Right lobe of liver (tissue), 6 donors: ENCODE results near the gene SYNE2. TPM values are rescaled to one million over a fixed set of nuclear protein-coding genes. Genes with fewer than 3 reads are reported as not detected.
"Not testable (repeated sequence)": the region's sequence is repeated elsewhere in the genome, so short reads cannot be mapped to it uniquely, and the experiment has no call there.

Source experiments
- ATAC-seq, 4 donors: fragments of 200-7000 bp; cut with Tn5 transposase; one replicate each; pipeline ENCODE4 v1.9.1; 2020; ENCODE audit warnings: mild to moderate bottlenecking in 4 of 4, moderate library complexity in 4 of 4
- DNase-seq, 3 donors: peaks; one replicate each; pipeline ENCODE4 v3.0.0-alpha.2; 2020
- H3K27ac ChIP-seq, 3 donors: fragments of 200-600 bp; one replicate each; pipeline ENCODE4 v1.8.0; 2022
- H3K27me3 ChIP-seq, 2 donors: fragments of 200-600 bp; one replicate each; pipeline ENCODE4 v1.8.0; 2022
- H3K36me3 ChIP-seq, 4 donors: fragments of 200-600 bp; sonication (generic) in 1 of 4; one replicate each; pipeline versions ENCODE4 v1.5.1 to v1.8.0; 2017 to 2022; ENCODE audit warnings: control low read depth in 1 of 4
- H3K4me1 ChIP-seq, 4 donors: fragments of 200-600 bp; sonication (generic) in 1 of 4; one replicate each; pipeline versions ENCODE4 v1.5.1 to v1.8.0; 2017 to 2022; ENCODE audit warnings: control low read depth in 1 of 4
- H3K4me3 ChIP-seq, 3 donors: fragments of 200-600 bp; one replicate each; pipeline ENCODE4 v1.8.0; 2022
- H3K9me3 ChIP-seq, 4 donors: fragments of 200-600 bp; sonication (generic) in 1 of 4; one replicate each; pipeline versions ENCODE4 v1.5.1 to v1.8.0; 2017 to 2022; ENCODE audit warnings: control low read depth in 1 of 4
- POLR2A ChIP-seq: fragments of 450-650 bp; IDR thresholded peaks from one replicate; pipeline ENCODE4 v1.6.1; 2017; ENCODE audit warnings: antibody characterized with exemption, mild to moderate bottlenecking
- WGBS: methylation state at CpG from one replicate; pipeline ENCODE4 v1.1.6; 2018; ENCODE audit warnings: low coverage, low lambda C conversion rate; ENCODE audit not compliant: insufficient coverage; ENCODE audit errors: missing lambda C conversion rate; 5-methylcytosine and 5-hydroxymethylcytosine counted together
- intact Hi-C, 2 donors: fragments of 100-400 bp; cut with DNase I; formaldehyde crosslinking; loops; one replicate each; pipeline versions ENCODE4 v1.11.2 to v1.14.1; 2022
- total RNA-seq, 6 experiments: library from RNA; depleted of rRNA in 2 of 6; stranded (reverse); fragments of >200 nt in 2 of 6; fragmentation: NEBNext Ultra II Directional in 3 of 6; extraction: Animal tissue kit (Norgen Biotek cat#: 25700) in 3 of 6; gene quantifications; one replicate each; pipeline versions ENCODE4 v1.1.0 to v1.2.4, GENCODE V29; 2016 to 2023
- TF ChIP-seq, protein P1 (sequence below), 4 donors: fragments of 200-600 bp in 3 of 4; fragments of 450-650 bp in 1 of 4; IDR thresholded peaks; one replicate each; pipeline versions ENCODE4 v1.5.1 to v1.8.0; 2016 to 2022; ENCODE audit warnings: antibody characterized with exemption in 4 of 4, mild to moderate bottlenecking in 2 of 4
- donor health status: DM: no; HTN: yes; CAD: no.
- donor health status: DM: no; HTN: no; CAD: no.
- donor health status: DM: no; HTN: no; CAD: no.
- donor health status: DM: no; HTN: yes; CAD: no.
- donor health status: DM: no; HTN: yes; CAD: no.

Gene SYNE2
- total RNA-seq, 6 experiments from 2014 or later: 34.6 to 118 (median 47.8) TPM

DNA sequence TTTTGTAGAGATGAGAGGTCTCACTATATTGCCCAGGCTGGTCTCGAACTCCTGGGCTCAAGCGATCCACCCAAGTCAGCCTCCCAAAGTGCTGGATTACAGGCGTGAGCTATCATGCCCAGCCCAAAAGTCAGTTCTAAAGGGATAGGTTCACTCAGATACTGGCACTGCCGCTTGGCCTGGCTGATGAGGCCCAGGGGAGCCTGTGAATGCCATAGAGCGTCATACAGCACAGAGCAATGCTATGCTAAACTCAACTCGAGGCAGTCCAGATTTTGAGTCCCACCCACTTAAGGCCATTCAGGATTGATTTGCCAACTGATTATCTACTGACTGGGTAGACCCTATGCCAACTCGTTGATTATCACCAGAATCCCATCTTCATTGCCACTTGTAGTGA lies 262.0 kb downstream of the SYNE2 start:
- Histone ChIP-seq H3K36me3 (peaks cover 0 to 10% (median 5%) of the 10 kb centered on the region in 4 donors), H3K27ac (peak overlapping the region; percentile 85 to 93 (median 86))
- 86% methylated on average over 6 of the region's 7 CpGs for WGBS

DNA sequence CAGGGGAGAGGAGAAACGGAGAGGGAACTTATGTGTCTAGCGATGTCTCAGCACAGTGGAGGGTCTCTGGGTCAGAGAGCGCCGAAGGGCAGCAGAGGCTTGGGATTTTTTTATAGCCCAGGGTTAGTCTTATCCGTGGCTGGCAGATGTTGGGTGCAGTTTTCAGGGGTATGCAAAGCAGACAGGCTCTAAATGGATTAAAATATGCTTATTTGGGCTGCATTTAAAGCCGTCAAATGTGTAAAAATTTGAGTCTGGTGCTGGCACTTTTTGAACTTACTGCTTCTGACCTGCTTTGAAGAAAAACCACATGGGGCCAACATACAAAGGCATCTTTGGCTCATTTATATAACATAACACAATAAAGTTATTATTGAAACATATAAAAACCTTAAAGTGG lies 262.6 kb downstream of the SYNE2 start:
- Histone ChIP-seq H3K4me1 (peaks cover 0 to 33% (median 10%) of the 10 kb centered on the region in 4 donors), H3K36me3 (peaks cover 0 to 16% (median 5%) of the 10 kb centered on the region in 4 donors), H3K27ac (peak overlapping the region; percentile 85 to 93 (median 86)), H3K27me3 (no peaks in the 10 kb centered on the region), H3K4me3 (no peak overlapping the region), H3K9me3 (no peaks in the 10 kb centered on the region)
- TF ChIP-seq, protein P1, sequence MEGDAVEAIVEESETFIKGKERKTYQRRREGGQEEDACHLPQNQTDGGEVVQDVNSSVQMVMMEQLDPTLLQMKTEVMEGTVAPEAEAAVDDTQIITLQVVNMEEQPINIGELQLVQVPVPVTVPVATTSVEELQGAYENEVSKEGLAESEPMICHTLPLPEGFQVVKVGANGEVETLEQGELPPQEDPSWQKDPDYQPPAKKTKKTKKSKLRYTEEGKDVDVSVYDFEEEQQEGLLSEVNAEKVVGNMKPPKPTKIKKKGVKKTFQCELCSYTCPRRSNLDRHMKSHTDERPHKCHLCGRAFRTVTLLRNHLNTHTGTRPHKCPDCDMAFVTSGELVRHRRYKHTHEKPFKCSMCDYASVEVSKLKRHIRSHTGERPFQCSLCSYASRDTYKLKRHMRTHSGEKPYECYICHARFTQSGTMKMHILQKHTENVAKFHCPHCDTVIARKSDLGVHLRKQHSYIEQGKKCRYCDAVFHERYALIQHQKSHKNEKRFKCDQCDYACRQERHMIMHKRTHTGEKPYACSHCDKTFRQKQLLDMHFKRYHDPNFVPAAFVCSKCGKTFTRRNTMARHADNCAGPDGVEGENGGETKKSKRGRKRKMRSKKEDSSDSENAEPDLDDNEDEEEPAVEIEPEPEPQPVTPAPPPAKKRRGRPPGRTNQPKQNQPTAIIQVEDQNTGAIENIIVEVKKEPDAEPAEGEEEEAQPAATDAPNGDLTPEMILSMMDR (IDR thresholded peaks at IDR 0.05): no peak
- TF ChIP-seq POLR2A: no peak
- intact Hi-C loops: no loop called here
- 100% methylated on average over 3 of the region's 6 CpGs for WGBS
- ATAC-seq: no peak
- no peak for DNase-seq

More for the DNA sequence above, 262.0 kb downstream of the SYNE2 start:
- TF ChIP-seq, protein P1 (IDR thresholded peaks at IDR 0.05): no peak
- TF ChIP-seq POLR2A: no peak
- Histone ChIP-seq H3K4me1 (peaks cover 0 to 38% (median 10%) of the 10 kb centered on the region in 4 donors), H3K4me3 (peak overlapping the region in 1 of 3 donors; percentile 34), H3K9me3 (no peaks in the 10 kb centered on the region), H3K27me3 (no peaks in the 10 kb centered on the region)
- no peak for DNase-seq
- intact Hi-C loops: no loop called here
- no peak for ATAC-seq

DNA sequence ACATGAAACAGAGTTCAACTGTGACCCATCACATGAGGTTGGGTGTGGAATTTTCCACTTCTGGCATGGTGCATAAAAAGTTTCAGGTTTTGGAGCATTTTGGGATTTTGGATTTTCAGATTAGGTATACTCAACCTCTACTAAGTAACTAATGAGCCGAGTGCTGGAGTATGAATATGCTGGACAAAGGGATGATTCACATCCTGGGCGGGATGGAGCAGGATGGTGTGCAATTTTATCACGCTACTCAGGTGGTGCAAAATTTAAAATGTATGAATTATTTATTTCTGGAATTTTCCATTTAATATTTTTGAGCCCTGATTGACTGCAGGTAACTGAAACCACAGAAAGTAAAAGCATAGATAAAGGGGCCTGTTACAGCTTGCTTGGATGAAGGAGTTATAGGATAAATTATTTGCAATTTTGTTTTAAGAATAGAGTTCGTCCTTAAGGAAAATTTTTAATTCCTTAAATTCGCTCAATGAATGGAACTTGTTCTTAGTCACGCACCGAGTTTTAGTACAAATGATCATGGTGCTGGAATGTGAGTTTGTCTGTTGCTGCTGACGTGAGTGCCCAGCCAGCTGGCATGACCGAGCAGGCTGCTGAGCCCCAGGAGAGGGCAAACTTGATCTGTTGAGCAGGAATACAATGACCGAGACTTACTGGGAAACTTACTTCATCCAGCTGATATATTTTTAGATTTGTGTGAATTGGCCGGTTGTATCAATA lies 265.0 kb downstream of the SYNE2 start:
- TF ChIP-seq, protein P1 (IDR thresholded peaks at IDR 0.05): peak in 1 of 4 donors; percentile 26
- peak; percentile 32 for TF ChIP-seq POLR2A
- intact Hi-C loops: no loop called here
- Histone ChIP-seq H3K9me3 (no peaks in the 10 kb centered on the region), H3K27ac (peak overlapping the region; percentile 13 to 76 (median 71)), H3K36me3 (peaks cover 0 to 25% (median 20%) of the 10 kb centered on the region in 4 donors), H3K4me1 (peaks cover 0 to 21% (median 3%) of the 10 kb centered on the region in 4 donors), H3K4me3 (no peak overlapping the region), H3K27me3 (no peaks in the 10 kb centered on the region)
- DNase-seq (peak; percentile 72 to 89 (median 84)), ATAC-seq (peak; percentile 67 to 79 (median 72))
- WGBS: 54% methylated on average over 11 of the region's 11 CpGs

DNA sequence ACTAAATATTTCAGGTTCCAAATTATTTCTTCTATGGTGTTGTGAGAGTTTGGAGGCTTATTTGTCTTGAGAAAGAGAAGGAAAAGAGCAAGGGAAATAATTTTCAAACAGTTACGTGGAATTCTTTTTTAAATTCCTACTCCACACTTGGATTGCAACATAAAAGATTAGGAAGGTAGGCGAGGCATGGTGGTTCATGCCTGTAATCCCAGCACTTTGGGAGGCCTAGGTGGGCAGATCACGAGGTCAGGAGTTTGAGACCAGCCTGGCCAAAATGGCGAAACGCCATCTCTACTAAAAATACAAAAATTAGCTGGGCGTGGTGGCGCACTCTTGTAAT lies 265.6 kb downstream of the SYNE2 start:
- intact Hi-C loops, H3K9me3 ChIP-seq, H3K4me3 ChIP-seq, H3K27me3 ChIP-seq, ATAC-seq, DNase-seq: not testable (repeated sequence)
- 72% methylated on average over 7 of the region's 7 CpGs for WGBS
- Histone ChIP-seq H3K36me3 (peaks cover 0 to 25% (median 20%) of the 10 kb centered on the region in 4 donors), H3K4me1 (peaks cover 0 to 24% (median 3%) of the 10 kb centered on the region in 4 donors), H3K27ac (peak overlapping the region; percentile 13 to 76 (median 71))

DNA sequence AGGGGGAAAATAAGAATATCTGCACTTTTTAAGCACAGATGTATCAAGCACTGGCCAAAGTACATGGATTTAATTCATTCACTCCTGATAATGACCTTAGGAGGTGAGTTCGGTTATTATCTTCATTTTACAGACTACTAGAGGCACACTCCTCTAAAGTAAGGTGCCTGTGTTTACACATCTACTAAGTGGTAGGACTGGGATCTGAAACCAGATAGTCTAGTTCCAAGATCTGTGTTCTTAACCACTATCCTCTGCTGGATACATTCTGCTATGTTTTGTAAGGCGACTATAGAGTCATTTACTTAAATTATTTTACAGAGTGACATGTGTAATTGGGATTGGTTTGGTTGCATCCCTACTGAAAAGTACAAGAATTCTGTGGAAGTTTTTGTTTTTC lies 266.1 kb downstream of the SYNE2 start:
- intact Hi-C loops: no loop called here
- peaks cover 0 to 29% (median 6%) of the 10 kb centered on the region in 4 donors for H3K4me1 ChIP-seq
- no peak overlapping the region for H3K4me3 ChIP-seq
- peaks cover 0 to 25% (median 20%) of the 10 kb centered on the region in 4 donors for H3K36me3 ChIP-seq
- ATAC-seq: no peak
- H3K9me3 ChIP-seq: no peaks in the 10 kb centered on the region
- peak overlapping the region; percentile 13 to 76 (median 71) for H3K27ac ChIP-seq
- TF ChIP-seq, protein P1 (IDR thresholded peaks at IDR 0.05): no peak
- TF ChIP-seq POLR2A: no peak
- H3K27me3 ChIP-seq: no peaks in the 10 kb centered on the region
- 93% methylated on average over 2 of the region's 2 CpGs for WGBS
- DNase-seq: no peak
